Endothelial cell of umbilical vein (primary cell): ENCODE results near the gene ANKHD1. TPM values are rescaled to one million over a fixed set of nuclear protein-coding genes. Genes with fewer than 3 reads are reported as not detected.
"Not testable (repeated sequence)": the region's sequence is repeated elsewhere in the genome, so short reads cannot be mapped to it uniquely, and the experiment has no call there.

Experiments used
- BruUV-seq: library from RNA; stranded (reverse); fragments of 400-500 nt; replicated peaks from 2 replicates; lab custom pipeline; 2021; lab: Mats Ljungman, UMichigan
- CTCF ChIA-PET: fragments of 300-600, 350-600 bp; sonication (Branson Sonifier 250); formaldehyde crosslinking; loops from one replicate; lab custom pipeline; 2021; ENCODE audit warnings: antibody characterized with exemption, inconsistent platforms; lab: Charles Lee
- POLR2A ChIA-PET: fragments of 300-600, 350-600 bp; sonication (Branson Sonifier 250); formaldehyde crosslinking; loops from one replicate; lab custom pipeline; 2021; ENCODE audit warnings: antibody characterized with exemption, inconsistent platforms; lab: Charles Lee
- DNase-seq: peaks from one replicate; pipeline ENCODE4 v3.0.0-alpha.2; 2011; ENCODE audit warnings: low read depth, low spot score
- FAIRE-seq: peaks from 2 replicates; lab custom pipeline; 2011; peaks lifted over from hg19 to GRCh38; lab: Jason Lieb, UNC
- H2AFZ ChIP-seq: 2 replicates; pipeline ENCODE4 v1.6.0; 2012; ENCODE audit warnings: low read depth, low read length, control low read depth, inconsistent platforms
- H3K27ac ChIP-seq: 2 replicates; pipeline ENCODE4 v1.5.1; 2011; ENCODE audit warnings: low read depth, mild to moderate bottlenecking, control low read depth, low read length, moderate library complexity; ENCODE audit not compliant: insufficient read depth
- H3K27me3 ChIP-seq, 2 experiments: 2 replicates each; pipeline versions ENCODE4 v1.6.0 to v1.6.1; 2011; ENCODE audit warnings: low read length in 2 of 2, mixed read lengths in 1 of 2; ENCODE audit not compliant: control insufficient read depth in 2 of 2, insufficient read depth in 2 of 2
- H3K36me3 ChIP-seq, 2 experiments: 2 replicates in 1 of 2; 3 replicates in 1 of 2; pipeline ENCODE4 v1.5.1; 2011; ENCODE audit warnings: low read length in 2 of 2, mild to moderate bottlenecking in 1 of 2, moderate library complexity in 1 of 2; ENCODE audit not compliant: control insufficient read depth in 2 of 2, insufficient read depth in 2 of 2; ENCODE audit errors: extremely low read depth in 1 of 2
- H3K4me1 ChIP-seq: 3 replicates; pipeline ENCODE4 v1.5.1; 2011; ENCODE audit warnings: mild to moderate bottlenecking, low read length; ENCODE audit not compliant: control insufficient read depth, insufficient read depth; ENCODE audit errors: extremely low read depth
- H3K4me2 ChIP-seq: 2 replicates; pipeline ENCODE4 v1.6.1; 2011; ENCODE audit warnings: low read length, control low read depth, mixed read lengths; ENCODE audit not compliant: insufficient read depth
- H3K4me3 ChIP-seq, 3 experiments: fragments of 200-600 bp in 1 of 3; sonication (generic), shearing (Covaris generic) in 1 of 3; replicated peaks in 1 of 3; 2 replicates each; pipeline ENCODE4 v1.5.1; 2011 to 2016; ENCODE audit warnings: control low read depth in 3 of 3, low read length in 3 of 3, mild to moderate bottlenecking in 2 of 3, inconsistent platforms in 1 of 3, low read depth in 1 of 3, moderate library complexity in 1 of 3; ENCODE audit not compliant: insufficient read depth in 1 of 3
- H3K79me2 ChIP-seq: 2 replicates; pipeline ENCODE4 v1.6.0; 2012; ENCODE audit warnings: low read length, inconsistent platforms; ENCODE audit not compliant: control insufficient read depth, insufficient read depth
- H3K9ac ChIP-seq: replicated peaks from 2 replicates; pipeline ENCODE3; 2011; ENCODE audit warnings: low read length, control low read depth; ENCODE audit not compliant: insufficient read depth; ENCODE audit errors: extremely low read depth
- H3K9me1 ChIP-seq: replicated peaks from 3 replicates; pipeline ENCODE4 v1.6.0; 2011; ENCODE audit warnings: mild to moderate bottlenecking, low read length; ENCODE audit not compliant: control insufficient read depth, insufficient read depth; ENCODE audit errors: extremely low read depth
- H3K9me3 ChIP-seq: replicated peaks from 2 replicates; pipeline ENCODE4 v1.5.1; 2012; ENCODE audit warnings: low read length, inconsistent platforms; ENCODE audit not compliant: control insufficient read depth, insufficient read depth
- H4K20me1 ChIP-seq: replicated peaks from 2 replicates; pipeline ENCODE3; 2011; ENCODE audit warnings: mild to moderate bottlenecking, low read length; ENCODE audit not compliant: control insufficient read depth, insufficient read depth; ENCODE audit errors: extremely low read depth
- CTCF ChIP-seq, 2 donors: IDR thresholded peaks; 1 replicate in 1 of 2; 2 replicates in 1 of 2; pipeline ENCODE4 v1.5.1; 2011; ENCODE audit warnings: low read length in 2 of 2, mild to moderate bottlenecking in 2 of 2, moderate library complexity in 2 of 2, control low read depth in 1 of 2, inconsistent platforms in 1 of 2, low read depth in 1 of 2; ENCODE audit not compliant: insufficient read depth in 1 of 2; ENCODE audit errors: extremely low read depth in 1 of 2
- EZH2 ChIP-seq: IDR thresholded peaks from 2 replicates; pipeline ENCODE4 v1.6.1; 2012; ENCODE audit warnings: borderline replicate concordance, low read depth, mild to moderate bottlenecking, moderate library complexity, low read length, inconsistent platforms; ENCODE audit not compliant: severe bottlenecking
- FOS ChIP-seq: IDR thresholded peaks from 2 replicates; pipeline ENCODE4 v1.6.1; 2011; ENCODE audit warnings: mild to moderate bottlenecking, low read length, moderate library complexity, borderline replicate concordance; ENCODE audit not compliant: insufficient read depth
- GATA2 ChIP-seq: IDR thresholded peaks from 2 replicates; pipeline ENCODE4 v1.7.0; 2011; ENCODE audit warnings: low read depth, mild to moderate bottlenecking, moderate library complexity, mixed read lengths, low read length; ENCODE audit not compliant: insufficient read length, insufficient read depth
- JUN ChIP-seq: IDR thresholded peaks from 2 replicates; pipeline ENCODE4 v1.6.1; 2011; ENCODE audit warnings: borderline replicate concordance, low read depth; ENCODE audit not compliant: insufficient read length, insufficient read depth
- MAX ChIP-seq: IDR thresholded peaks from 2 replicates; pipeline ENCODE4 v1.6.1; 2011; ENCODE audit not compliant: insufficient read depth, insufficient read length
- MYC ChIP-seq: IDR thresholded peaks from one replicate; pipeline ENCODE4 v1.6.1; 2011; ENCODE audit warnings: mild to moderate bottlenecking, low read depth, low read length
- POLR2A ChIP-seq: IDR thresholded peaks from 2 replicates; pipeline ENCODE4 v1.6.1; 2012; ENCODE audit warnings: low read depth, mild to moderate bottlenecking, control low read depth, low read length
- POLR2AphosphoS5 ChIP-seq: IDR thresholded peaks from 2 replicates; pipeline ENCODE4 v1.6.1; 2012; ENCODE audit warnings: low read depth, mild to moderate bottlenecking, control low read depth, low read length, moderate library complexity; ENCODE audit not compliant: insufficient read depth
- dilution Hi-C: fragments of 300-500 bp; cut with MboI; formaldehyde crosslinking; loops from one replicate; pipeline ENCODE4 v1.15.0; 2019; ENCODE audit warnings: low sequenced_read_pairs; ENCODE audit not compliant: extremely low pct_ligation_motif_present
- intact Hi-C: fragments of 100-400 bp; cut with micrococcal nuclease; formaldehyde crosslinking; loops from one replicate; pipeline ENCODE4 v1.10.0; 2022
- polyA plus RNA-seq, 4 experiments: library from polyadenylated mRNA; depleted of rRNA in 3 of 4; stranded (reverse) in 3 of 4; unstranded in 1 of 4; fragments of >200 nt; gene quantifications; 2 replicates each; pipeline versions ENCODE4 v1.2.1 to v1.2.3, GENCODE V29; 2011 to 2012; ENCODE audit warnings: missing spikeins in 1 of 4
- total RNA-seq: library from RNA; stranded (reverse); gene quantifications from 2 replicates; pipeline ENCODE4 v1.2.3, GENCODE V29; 2021

The ANKHD1 gene
- total and polyA plus RNA-seq, 2 donors (not counting 3 experiments of a cell fraction or from before 2014, with no cell fraction given) = 56.1 to 87.0 TPM

- Histone ChIP-seq H2AFZ (no peak overlapping the region), H3K9me3 (no peaks in the 10 kb centered on the region), H3K4me3 (no peak overlapping the region), H3K36me3 (no peaks in the 10 kb centered on the region), H4K20me1 (peaks cover 12% of the 10 kb centered on the region), H3K9me1 (no peaks in the 10 kb centered on the region), H3K27ac (no peak overlapping the region), H3K9ac (no peak overlapping the region), H3K27me3 (no peaks in the 10 kb centered on the region), H3K4me2 (no peak overlapping the region), H3K79me2 (peaks cover 63% of the 10 kb centered on the region), H3K4me1 (no peaks in the 10 kb centered on the region)
- DNase-seq (no peak), FAIRE-seq (no peak)
- POLR2A ChIA-PET = no interaction called here
- no peak for TF ChIP-seq JUN
- no peak for TF ChIP-seq MYC
- TF ChIP-seq POLR2A = no peak
- TF ChIP-seq GATA2 = no peak
- TF ChIP-seq EZH2 = no peak
- no peak for TF ChIP-seq FOS
- TF ChIP-seq CTCF (IDR thresholded peaks at IDR 0.05; ENCODE audit: extremely low read depth in 1 of 2, insufficient read depth in 1 of 2, low read depth in 1 of 2, low read length in 2 of 2) = no peak
- no peak for TF ChIP-seq POLR2AphosphoS5
- TF ChIP-seq MAX = no peak
- CTCF ChIA-PET = interaction anchor here (0.6 to 1.2 kb wide), 3 partner anchors 72 to 138 kb away, joined by 3 read pairs; no protein-coding TSS in a partner anchor
- dilution Hi-C loops = no loop called here
- no TSS peak for BruUV-seq
- intact Hi-C loops = no loop called here
These were observed 22.5 kb downstream of the ANKHD1 start for GRCh38 chr5:140424135-140424534.

DNA sequence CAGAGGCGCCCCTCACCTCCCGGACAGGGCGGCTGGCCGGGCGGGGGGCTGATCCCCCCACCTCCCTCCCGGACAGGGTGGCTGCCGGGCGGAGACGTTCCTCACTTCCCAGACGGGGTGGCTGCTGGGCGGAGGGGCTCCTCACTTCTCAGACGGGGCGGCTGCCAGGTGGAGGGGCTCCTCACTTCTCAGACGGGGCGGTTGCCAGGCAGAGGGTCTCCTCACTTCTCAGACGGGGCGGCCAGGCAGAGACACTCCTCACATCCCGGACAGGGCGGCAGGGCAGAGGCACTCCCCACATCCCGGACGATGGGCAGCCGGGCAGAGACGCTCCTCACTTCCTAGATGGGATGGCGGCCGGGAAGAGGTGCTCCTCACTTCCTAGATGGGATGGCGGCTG lies 26.1 kb downstream of the ANKHD1 start:
- H3K27ac ChIP-seq, dilution Hi-C loops, H3K4me3 ChIP-seq, CTCF ChIA-PET, POLR2A ChIA-PET, H3K27me3 ChIP-seq, H3K9me3 ChIP-seq, H3K9ac ChIP-seq, intact Hi-C loops, FAIRE-seq, H3K36me3 ChIP-seq, BruUV-seq, H3K4me2 ChIP-seq, DNase-seq, H3K9me1 ChIP-seq, H3K4me1 ChIP-seq, H2AFZ ChIP-seq: not testable (repeated sequence)
- Histone ChIP-seq H4K20me1 (peaks cover 14% of the 10 kb centered on the region), H3K79me2 (peaks cover 60% of the 10 kb centered on the region)
